H1 (cell line): Measurements from ENCODE around the gene ITPKB. TPM values are rescaled to one million over a fixed set of nuclear protein-coding genes. Genes with fewer than 3 reads are reported as not detected.

Source experiments
- CTCF ChIA-PET: fragments of 300-600 bp; sonication (Branson Sonifier 250); formaldehyde crosslinking; loops from one replicate; lab custom pipeline; 2021; ENCODE audit not compliant: partially characterized antibody; lab: Charles Lee
- POLR2A ChIA-PET: fragments of 300-600 bp; sonication (Branson Sonifier 250); formaldehyde crosslinking; loops from one replicate; lab custom pipeline; 2021; ENCODE audit warnings: inconsistent platforms; ENCODE audit not compliant: partially characterized antibody; lab: Charles Lee
- DNase-seq, 2 experiments: peaks; one replicate each; pipeline versions ENCODE4 v3.0.0 to v3.0.0-alpha.2; 2010 to 2022; ENCODE audit warnings: low spot score in 2 of 2, low read depth in 1 of 2, mixed read lengths in 1 of 2
- FAIRE-seq: peaks from 2 replicates; lab custom pipeline; 2011; peaks lifted over from hg19 to GRCh38; lab: Jason Lieb, UNC
- H2AFZ ChIP-seq: 2 replicates; pipeline ENCODE4 v1.8.1; 2012; ENCODE audit warnings: low read length, inconsistent platforms
- H2AK5ac ChIP-seq: 2 replicates; pipeline ENCODE4 v1.6.1; 2013; ENCODE audit warnings: low read depth, low read length
- H2BK120ac ChIP-seq: replicated peaks from 2 replicates; pipeline ENCODE3; 2013; ENCODE audit warnings: low read depth, low read length, inconsistent platforms
- H2BK12ac ChIP-seq: 2 replicates; pipeline ENCODE4 v1.6.1; 2013; ENCODE audit warnings: low read depth, low read length
- H2BK15ac ChIP-seq: 2 replicates; pipeline ENCODE4 v1.6.1; 2013; ENCODE audit warnings: low read length
- H2BK20ac ChIP-seq: 2 replicates; pipeline ENCODE4 v1.6.1; 2013; ENCODE audit warnings: low read length
- H2BK5ac ChIP-seq: 2 replicates; pipeline ENCODE4 v1.6.1; 2013; ENCODE audit warnings: low read depth, low read length
- H3K14ac ChIP-seq: 2 replicates; pipeline ENCODE4 v1.6.1; 2013; ENCODE audit warnings: inconsistent platforms; ENCODE audit not compliant: insufficient read length
- H3K18ac ChIP-seq: 2 replicates; pipeline ENCODE4 v1.6.1; 2013; ENCODE audit warnings: low read length; ENCODE audit errors: extremely low read depth
- H3K23ac ChIP-seq: 2 replicates; pipeline ENCODE4 v1.6.1; 2013; ENCODE audit warnings: inconsistent platforms; ENCODE audit not compliant: insufficient read length
- H3K23me2 ChIP-seq: 2 replicates; pipeline ENCODE4 v1.6.1; 2013; ENCODE audit warnings: low read depth, low read length
- H3K27ac ChIP-seq: 2 replicates; pipeline ENCODE4 v1.6.1; 2011; ENCODE audit warnings: low read depth, low read length, inconsistent platforms
- H3K27me3 ChIP-seq, 4 experiments: replicated peaks in 1 of 4; 1 replicate in 1 of 4; 2 replicates in 3 of 4; pipeline versions ENCODE4 v1.6.1 to v1.8.1; 2011 to 2013; ENCODE audit warnings: low read length in 3 of 4, mild to moderate bottlenecking in 3 of 4, inconsistent platforms in 2 of 4, mixed read lengths in 2 of 4, moderate library complexity in 1 of 4; ENCODE audit not compliant: control insufficient read depth in 3 of 4, insufficient read depth in 3 of 4; ENCODE audit errors: extremely low read depth in 1 of 4
- H3K36me3 ChIP-seq, 4 experiments: 2 replicates each; pipeline versions ENCODE4 v1.6.1 to v1.8.1; 2011 to 2013; ENCODE audit warnings: mild to moderate bottlenecking in 4 of 4, low read length in 3 of 4, moderate library complexity in 2 of 4, control low read depth in 1 of 4, inconsistent platforms in 1 of 4; ENCODE audit not compliant: insufficient read depth in 4 of 4, control insufficient read depth in 2 of 4
- H3K4ac ChIP-seq: replicated peaks from 2 replicates; pipeline ENCODE3; 2013; ENCODE audit warnings: low read length, low read depth, mixed read lengths, inconsistent platforms; ENCODE audit not compliant: insufficient read length
- H3K4me1 ChIP-seq, 4 experiments: replicated peaks in 1 of 4; 1 replicate in 1 of 4; 2 replicates in 3 of 4; pipeline versions ENCODE4 v1.6.1 to v1.8.1; 2011 to 2013; ENCODE audit warnings: low read length in 3 of 4, inconsistent platforms in 2 of 4, mixed read lengths in 1 of 4; ENCODE audit not compliant: insufficient read depth in 4 of 4, control insufficient read depth in 3 of 4
- H3K4me2 ChIP-seq, 2 experiments: 2 replicates each; pipeline versions ENCODE4 v1.6.1 to v1.8.1; 2011 to 2013; ENCODE audit warnings: low read depth in 2 of 2, low read length in 2 of 2, control low read depth in 1 of 2, inconsistent platforms in 1 of 2, mild to moderate bottlenecking in 1 of 2; ENCODE audit not compliant: insufficient read depth in 1 of 2
- H3K4me3 ChIP-seq, 4 experiments: fragments of 200-600, 300-600 bp in 1 of 4; sonication (generic), shearing (Covaris generic), sonication (Bioruptor Twin) in 1 of 4; 2 replicates each; pipeline versions ENCODE4 v1.5.1 to v1.8.1; 2011 to 2016; ENCODE audit warnings: low read length in 4 of 4, low read depth in 3 of 4, control low read depth in 2 of 4, inconsistent platforms in 2 of 4, mild to moderate bottlenecking in 2 of 4, mixed read lengths in 1 of 4, moderate library complexity in 1 of 4; ENCODE audit not compliant: insufficient read depth in 2 of 4; ENCODE audit errors: extremely low read depth in 1 of 4
- H3K56ac ChIP-seq: replicated peaks from 2 replicates; pipeline ENCODE3; 2013; ENCODE audit warnings: low read depth, mild to moderate bottlenecking, mixed read lengths, low read length, inconsistent platforms; ENCODE audit not compliant: insufficient read length
- H3K79me1 ChIP-seq: 2 replicates; pipeline ENCODE4 v1.6.1; 2013; ENCODE audit warnings: low read depth, low read length, control low read depth
- H3K79me2 ChIP-seq, 2 experiments: 2 replicates each; pipeline versions ENCODE4 v1.6.1 to v1.8.1; 2012 to 2013; ENCODE audit warnings: low read length in 2 of 2, mild to moderate bottlenecking in 2 of 2, inconsistent platforms in 1 of 2; ENCODE audit not compliant: insufficient read depth in 2 of 2, control insufficient read depth in 1 of 2
- H3K9ac ChIP-seq, 4 experiments: replicated peaks in 1 of 4; 1 replicate in 1 of 4; 2 replicates in 3 of 4; pipeline versions ENCODE4 v1.6.1 to v1.8.1; 2011 to 2013; ENCODE audit warnings: low read depth in 3 of 4, low read length in 3 of 4, control low read depth in 2 of 4, mild to moderate bottlenecking in 2 of 4, moderate library complexity in 2 of 4, inconsistent platforms in 1 of 4; ENCODE audit errors: extremely low read depth in 1 of 4
- H3K9me3 ChIP-seq, 2 experiments: 2 replicates each; pipeline versions ENCODE4 v1.6.1 to v1.8.1; 2012 to 2013; ENCODE audit warnings: mild to moderate bottlenecking in 2 of 2, moderate library complexity in 2 of 2, control low read depth in 1 of 2, inconsistent platforms in 1 of 2, low read depth in 1 of 2, low read length in 1 of 2, mixed read lengths in 1 of 2; ENCODE audit not compliant: insufficient read depth in 2 of 2
- H4K20me1 ChIP-seq, 2 experiments: replicated peaks in 1 of 2; 2 replicates each; pipeline versions ENCODE3 to v1.8.1; 2011 to 2013; ENCODE audit warnings: inconsistent platforms in 2 of 2, low read length in 2 of 2, mild to moderate bottlenecking in 1 of 2; ENCODE audit not compliant: insufficient read depth in 2 of 2, control insufficient read depth in 1 of 2
- H4K5ac ChIP-seq: 2 replicates; pipeline ENCODE4 v1.6.1; 2013; ENCODE audit warnings: low read length, low read depth, mixed read lengths, inconsistent platforms; ENCODE audit not compliant: insufficient read length
- H4K8ac ChIP-seq: 2 replicates; pipeline ENCODE4 v1.8.0; 2013; ENCODE audit warnings: mild to moderate bottlenecking, moderate library complexity, low read length, inconsistent platforms; ENCODE audit not compliant: insufficient read depth; ENCODE audit errors: extremely low read depth
- H4K91ac ChIP-seq: replicated peaks from 2 replicates; pipeline ENCODE3; 2013; ENCODE audit warnings: low read length, mixed read lengths, inconsistent platforms; ENCODE audit not compliant: insufficient read length
- CEBPB ChIP-seq: IDR thresholded peaks from 2 replicates; pipeline ENCODE4 v1.6.1; 2012; ENCODE audit warnings: low read depth, low read length
- CREB1 ChIP-seq: IDR thresholded peaks from 2 replicates; pipeline ENCODE4 v1.6.1; 2012; ENCODE audit warnings: inconsistent platforms
- EP300 ChIP-seq, 2 experiments: IDR thresholded peaks; 1 replicate in 1 of 2; 2 replicates in 1 of 2; pipeline ENCODE4 v1.6.1; 2011 to 2012; ENCODE audit warnings: low read depth in 2 of 2, low read length in 2 of 2, mild to moderate bottlenecking in 2 of 2, borderline replicate concordance in 1 of 2, inconsistent platforms in 1 of 2, moderate library complexity in 1 of 2
- EZH2 ChIP-seq: fragments of 200-600 bp; sonication (generic); IDR thresholded peaks from 2 replicates; pipeline ENCODE4 v1.7.1; 2012; ENCODE audit warnings: low read depth, mild to moderate bottlenecking, moderate library complexity, low read length, inconsistent platforms; ENCODE audit not compliant: severe bottlenecking
- KDM5A ChIP-seq: fragments of 200-600 bp; IDR thresholded peaks from 2 replicates; pipeline ENCODE4 v1.7.1; 2012; ENCODE audit warnings: mild to moderate bottlenecking, low read length, inconsistent platforms, mixed read lengths
- MAFK ChIP-seq: IDR thresholded peaks from 2 replicates; pipeline ENCODE4 v1.6.1; 2012; ENCODE audit warnings: low read depth, mild to moderate bottlenecking, improper control_type of control experiment, low read length
- PHF8 ChIP-seq: fragments of 200-600 bp; sonication (generic); conservative IDR thresholded peaks from 2 replicates; pipeline ENCODE4 v1.7.1; 2012; ENCODE audit warnings: low read depth, mild to moderate bottlenecking, inconsistent platforms, low read length, moderate library complexity
- POLR2AphosphoS5 ChIP-seq: IDR thresholded peaks from 2 replicates; pipeline ENCODE4 v1.6.1; 2011; ENCODE audit warnings: low read depth, low read length
- POU5F1 ChIP-seq: IDR thresholded peaks from 2 replicates; pipeline ENCODE4 v1.6.1; 2011; ENCODE audit warnings: low read depth, mild to moderate bottlenecking, low read length, moderate library complexity
- SIX5 ChIP-seq: IDR thresholded peaks from 2 replicates; pipeline ENCODE4 v1.6.1; 2011; ENCODE audit warnings: mild to moderate bottlenecking, low read depth, low read length
- TBP ChIP-seq: IDR thresholded peaks from 2 replicates; pipeline ENCODE4 v1.6.1; 2011; ENCODE audit warnings: low read depth, low read length, improper control_type of control experiment
- USF2 ChIP-seq: IDR thresholded peaks from 2 replicates; pipeline ENCODE4 v1.6.1; 2011; ENCODE audit warnings: low read length, improper control_type of control experiment
- WGBS, 2 experiments: shearing (Covaris generic) in 1 of 2; methylation state at CpG; one replicate each; pipeline versions ENCODE4 v1.1.6 to v1.1.7; 2013 to 2015; ENCODE audit warnings: low lambda C conversion rate in 2 of 2, mixed read lengths in 2 of 2, inconsistent platforms in 1 of 2, low coverage in 1 of 2, missing lambda C conversion rate in 1 of 2; ENCODE audit not compliant: insufficient replicate concordance in 2 of 2, insufficient coverage in 1 of 2, insufficient read length in 1 of 2; ENCODE audit errors: extremely low coverage in 1 of 2, missing lambda C conversion rate in 1 of 2; 5-methylcytosine and 5-hydroxymethylcytosine counted together
- polyA plus RNA-seq, 7 experiments: library from polyadenylated mRNA; depleted of rRNA in 3 of 7; stranded (reverse) in 5 of 7; unstranded in 2 of 7; fragments of >200 nt in 5 of 7; fragments of 200-250 nt in 2 of 7; gene quantifications; 1 replicate in 5 of 7; 2 replicates in 1 of 7; 4 replicates in 1 of 7; pipeline versions ENCODE4 v1.2.1 to v1.2.3, GENCODE V29; 2011 to 2013; ENCODE audit warnings: missing spikeins in 2 of 7, mixed read lengths in 2 of 7
- total RNA-seq: library from RNA; stranded (reverse); fragmentation: NEBNext Ultra II Directional; extraction: Animal tissue kit (Norgen Biotek cat#: 25700); gene quantifications from 2 replicates; pipeline ENCODE4 v1.2.1, GENCODE V29; 2021

The ITPKB gene
- total and polyA plus RNA-seq, 2 of the 8 experiments (the other 6 are each of a cell fraction or from before 2014, with no cell fraction given), result 1.7 to 4.8 TPM

- no peak overlapping the region for H3K56ac ChIP-seq
- CTCF ChIA-PET, result interaction anchor here (0.7 to 14.1 kb wide), 6 partner anchors 25 to 309 kb away, joined by 3 to 184 read pairs (median 3); partner anchors contain the start of gene COQ8A
- no peaks in the 10 kb centered on the region for H3K36me3 ChIP-seq
- no peak overlapping the region for H3K23ac ChIP-seq
- H3K4me1 ChIP-seq, result peaks cover 0 to 7% (median 4%) of the 10 kb centered on the region in 4 experiments; a peak in 5 of 7 replicates
- no peak overlapping the region for H4K8ac ChIP-seq
- H3K9me3 ChIP-seq, result 0 out of 4 replicates have a peak, but pooled peaks cover 0 to 4% of the 10 kb centered on the region in 2 experiments
- H2BK120ac ChIP-seq, result no peak overlapping the region
- POLR2A ChIA-PET, result no interaction called here
- no peak overlapping the region for H3K4ac ChIP-seq
- no peak overlapping the region for H2BK12ac ChIP-seq
- no peaks in the 10 kb centered on the region for H4K20me1 ChIP-seq
- no peak overlapping the region for H2AK5ac ChIP-seq
- H4K91ac ChIP-seq, result no peak overlapping the region
- no peak overlapping the region for H3K18ac ChIP-seq
- H3K27ac ChIP-seq, result no peak overlapping the region
- DNase-seq (no peak), FAIRE-seq (no peak)
- no peaks in the 10 kb centered on the region for H3K23me2 ChIP-seq
- no peak overlapping the region for H3K9ac ChIP-seq
- no peak overlapping the region for H4K5ac ChIP-seq
- WGBS, 2 experiments, result 67% methylated on average over 9 of the region's 10 CpGs; no CpG with 5 or more reads in 1 of the 2 experiments
- H3K27me3 ChIP-seq, result peaks cover 0 to 10% (median 10%) of the 10 kb centered on the region in 4 experiments; a peak in 6 of 7 replicates
- no peak overlapping the region for H3K4me2 ChIP-seq
- no peak overlapping the region for H3K14ac ChIP-seq
- H3K79me1 ChIP-seq, result no peaks in the 10 kb centered on the region
- H3K79me2 ChIP-seq, result no peaks in the 10 kb centered on the region
- no peak overlapping the region for H2BK5ac ChIP-seq
- no peak overlapping the region for H3K4me3 ChIP-seq
- no peak overlapping the region for H2BK15ac ChIP-seq
- H2BK20ac ChIP-seq, result no peak overlapping the region
- no peak overlapping the region for H2AFZ ChIP-seq
- TF ChIP-seq POU5F1, result no peak
- TF ChIP-seq KDM5A, result no peak
- no peak for TF ChIP-seq EZH2
- no peak for TF ChIP-seq PHF8
- TF ChIP-seq USF2, result no peak
- no peak for TF ChIP-seq MAFK
- no peak for TF ChIP-seq SIX5
- TF ChIP-seq TBP, result no peak
- no peak for TF ChIP-seq EP300 (IDR thresholded peaks at IDR 0.05; ENCODE audit: borderline replicate concordance in 1 of 2, low read depth in 2 of 2, low read length in 2 of 2)
- TF ChIP-seq POLR2AphosphoS5, result no peak
- TF ChIP-seq CEBPB, result no peak
- TF ChIP-seq CREB1, result no peak
Measured at GRCh38 chr1:226631229-226632000, 107.7 kb downstream of the ITPKB start.
